CD4-positive, alpha-beta T cell treated with Interleukin-15 for 4 hours (primary cell): ENCODE results near the gene TRIM28.
"Not testable (repeated sequence)": the region's sequence is repeated elsewhere in the genome, so short reads cannot be mapped to it uniquely, and the experiment has no call there.

Experiments
- DNase-seq: peaks from one replicate; pipeline ENCODE4 v3.0.0-alpha.2; 2020; ENCODE audit warnings: low spot score

TRIM28 gene

DNA sequence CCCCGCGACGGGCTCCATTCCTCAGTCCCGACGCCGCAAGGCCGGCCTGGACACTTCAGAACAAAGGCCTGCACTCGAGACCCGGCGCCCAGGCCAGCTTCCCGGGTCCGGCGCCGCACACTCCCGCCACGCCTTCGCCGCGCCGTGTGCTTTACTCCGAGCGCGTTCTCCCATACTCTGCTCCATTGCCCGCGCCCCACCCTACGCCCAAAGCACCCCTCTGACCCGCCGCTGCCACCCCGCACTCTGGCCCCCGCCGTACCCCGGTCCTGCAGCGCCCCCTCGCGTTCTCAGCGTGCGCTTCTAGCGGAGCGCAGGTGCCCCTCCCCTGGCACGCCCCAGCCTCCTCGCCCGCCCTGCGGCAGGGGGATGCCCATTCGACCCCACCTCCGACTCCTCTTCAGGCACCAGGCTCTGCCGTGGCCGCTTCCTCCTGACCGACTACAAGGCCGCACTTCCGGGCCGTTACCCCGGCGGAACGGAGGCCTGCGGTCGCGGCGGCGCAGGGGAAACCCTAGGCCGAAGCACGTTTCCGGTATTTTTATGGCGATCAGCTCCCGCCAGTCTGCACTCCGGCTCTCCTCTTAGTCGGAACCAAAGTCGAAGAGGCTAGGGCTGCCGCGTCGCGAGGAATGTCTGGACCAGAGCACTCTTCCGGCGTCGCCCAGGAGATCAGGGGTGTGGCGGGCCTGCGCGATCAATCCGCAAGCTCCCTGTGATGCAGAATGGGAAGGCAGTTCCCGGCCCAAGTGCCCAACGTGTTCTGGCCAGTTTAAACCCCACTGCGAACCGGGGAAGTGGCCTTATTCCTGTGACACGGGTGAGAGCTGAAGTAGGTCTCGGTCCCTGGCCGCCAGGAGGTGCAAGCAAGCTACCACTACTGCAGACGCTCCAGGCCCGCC lies 24.3 kb upstream of the TRIM28 start, which contains the start of gene ZBTB45:
TSS of gene ZBTB45 (minus strand) at position 456 of the 902 bp plus-strand sequence. CDS start 2,137 bp downstream, outside the sequence.
- peak; percentile 93 for DNase-seq

GRCh38 chr19:58520257-58520599 lies 23.6 kb upstream of the TRIM28 start:
- no peak for DNase-seq

GRCh38 chr19:58521651-58522050 lies 22.2 kb upstream of the TRIM28 start:
- no peak for DNase-seq

- DNase-seq = no peak
Measured at GRCh38 chr19:58522709-58523108, 21.2 kb upstream of the TRIM28 start.

- no peak for DNase-seq
Measured at GRCh38 chr19:58529405-58529804, 14.5 kb upstream of the TRIM28 start.

GRCh38 chr19:58531034-58531840 lies 12.6 kb upstream of the TRIM28 start:
- no peak for DNase-seq

DNA sequence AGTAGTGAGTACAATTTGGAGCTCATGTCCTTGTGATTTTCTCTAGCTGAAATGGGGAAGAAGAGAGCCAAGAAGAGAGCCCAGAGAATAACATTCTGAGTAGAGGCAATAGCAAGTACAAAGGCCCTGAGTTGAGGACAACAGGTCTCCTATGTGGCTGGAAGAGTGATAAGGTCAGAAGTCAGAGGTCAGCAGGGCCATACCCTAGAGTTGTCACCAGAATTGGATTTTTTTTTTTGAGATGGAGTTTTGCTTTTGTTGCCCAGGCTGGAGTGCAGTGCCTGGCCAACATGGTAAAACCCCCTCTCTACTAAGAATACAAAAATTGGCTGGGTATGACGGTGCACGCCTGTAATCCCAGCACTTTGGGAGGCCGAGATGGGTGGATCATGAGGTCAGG lies 8.0 kb upstream of the TRIM28 start:
- DNase-seq = no peak

DNA sequence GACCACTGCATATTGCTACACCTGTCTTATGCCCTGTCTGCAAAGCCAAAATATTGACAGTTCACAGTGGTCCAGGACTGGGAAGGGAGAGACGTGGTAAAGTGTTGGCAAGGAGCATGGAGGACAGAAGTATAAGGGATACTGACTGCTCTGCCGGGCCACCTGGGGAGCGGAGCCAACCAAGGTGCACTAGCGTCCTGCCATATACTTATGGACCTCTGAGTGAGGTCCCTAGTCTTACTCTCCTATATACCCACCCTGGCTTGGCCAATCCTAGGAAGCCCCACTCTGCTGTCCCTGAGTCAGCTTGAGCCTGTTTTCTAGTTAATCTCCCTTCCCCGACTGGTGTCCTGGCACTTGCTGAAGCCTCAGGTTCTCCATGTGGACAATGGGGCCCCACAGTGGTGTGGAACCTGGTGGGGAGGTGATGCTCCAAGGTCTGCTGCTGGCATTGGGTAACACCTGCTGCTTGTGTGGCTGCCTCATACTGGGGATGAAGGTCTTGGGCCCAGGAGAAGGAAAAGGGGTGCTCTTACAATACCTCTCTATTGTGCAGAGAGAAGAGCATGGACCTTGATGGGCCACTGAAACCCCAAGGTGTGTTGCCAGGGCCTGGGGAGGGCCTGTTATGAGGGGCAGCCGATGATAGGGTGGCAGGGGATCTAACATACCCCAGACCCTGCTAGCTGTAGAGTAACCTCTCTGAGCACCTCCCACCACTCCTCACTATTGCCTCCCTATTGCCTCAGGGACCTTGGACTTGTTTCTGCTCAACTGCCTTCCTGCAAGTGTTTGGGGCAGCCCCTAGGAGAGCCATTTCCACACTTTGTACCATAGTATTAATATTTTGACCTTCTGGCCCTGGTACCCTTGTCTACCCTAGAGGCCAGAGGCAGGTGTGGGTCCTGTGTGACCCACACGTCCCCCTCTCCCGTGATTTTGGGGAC lies 6.7 kb upstream of the TRIM28 start:
- no peak for DNase-seq

GRCh38 chr19:58538257-58539168 lies 5.4 kb upstream of the TRIM28 start:
- DNase-seq = no peak

GRCh38 chr19:58539169-58539559 lies 4.7 kb upstream of the TRIM28 start:
- not testable (repeated sequence) for DNase-seq

GRCh38 chr19:58542641-58543372 lies 1.1 kb upstream of the TRIM28 start:
- DNase-seq = not testable (repeated sequence)

DNA sequence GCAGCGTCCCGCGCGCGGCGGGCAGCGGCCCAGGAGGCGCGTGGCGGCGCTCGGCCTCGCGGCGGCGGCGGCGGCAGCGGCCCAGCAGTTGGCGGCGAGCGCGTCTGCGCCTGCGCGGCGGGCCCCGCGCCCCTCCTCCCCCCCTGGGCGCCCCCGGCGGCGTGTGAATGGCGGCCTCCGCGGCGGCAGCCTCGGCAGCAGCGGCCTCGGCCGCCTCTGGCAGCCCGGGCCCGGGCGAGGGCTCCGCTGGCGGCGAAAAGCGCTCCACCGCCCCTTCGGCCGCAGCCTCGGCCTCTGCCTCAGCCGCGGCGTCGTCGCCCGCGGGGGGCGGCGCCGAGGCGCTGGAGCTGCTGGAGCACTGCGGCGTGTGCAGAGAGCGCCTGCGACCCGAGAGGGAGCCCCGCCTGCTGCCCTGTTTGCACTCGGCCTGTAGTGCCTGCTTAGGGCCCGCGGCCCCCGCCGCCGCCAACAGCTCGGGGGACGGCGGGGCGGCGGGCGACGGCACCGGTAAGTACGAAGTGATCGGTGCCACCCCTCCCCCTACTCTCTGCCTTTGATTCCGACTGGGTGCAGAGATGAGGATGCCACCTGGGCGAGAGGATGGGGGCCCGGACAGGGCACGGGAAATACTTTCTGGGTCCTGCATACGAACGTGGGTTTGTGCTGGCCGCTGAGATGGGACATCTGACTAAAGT lies 874 bp downstream of the TRIM28 start:
- peak; percentile 79 for DNase-seq

DNA sequence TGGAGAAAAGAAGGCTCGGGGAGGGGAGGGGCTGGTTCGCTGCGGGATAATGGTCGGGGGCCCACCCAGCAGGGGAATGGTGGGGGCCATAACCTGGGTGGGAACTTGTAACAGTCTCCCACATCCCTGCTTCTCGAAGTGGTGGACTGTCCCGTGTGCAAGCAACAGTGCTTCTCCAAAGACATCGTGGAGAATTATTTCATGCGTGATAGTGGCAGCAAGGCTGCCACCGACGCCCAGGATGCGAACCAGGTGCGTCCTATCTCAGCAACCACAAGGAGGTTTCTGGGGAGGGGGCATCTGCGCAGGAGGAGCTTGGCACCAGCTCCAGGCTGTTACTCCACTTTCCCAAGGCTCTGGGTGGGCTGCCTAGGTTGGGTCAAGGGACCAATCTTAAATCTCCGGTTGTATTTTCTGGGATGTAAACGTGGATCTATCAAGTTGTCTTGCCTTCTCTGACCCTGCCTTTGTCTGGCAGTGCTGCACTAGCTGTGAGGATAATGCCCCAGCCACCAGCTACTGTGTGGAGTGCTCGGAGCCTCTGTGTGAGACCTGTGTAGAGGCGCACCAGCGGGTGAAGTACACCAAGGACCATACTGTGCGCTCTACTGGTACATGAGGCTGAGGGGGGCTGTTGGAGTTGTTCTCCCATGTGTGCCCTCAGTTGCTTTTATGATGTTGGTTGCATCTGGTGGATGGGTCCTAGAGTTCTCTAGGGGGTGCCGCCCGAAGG lies 1.6 kb downstream of the TRIM28 start:
- no peak for DNase-seq

DNA sequence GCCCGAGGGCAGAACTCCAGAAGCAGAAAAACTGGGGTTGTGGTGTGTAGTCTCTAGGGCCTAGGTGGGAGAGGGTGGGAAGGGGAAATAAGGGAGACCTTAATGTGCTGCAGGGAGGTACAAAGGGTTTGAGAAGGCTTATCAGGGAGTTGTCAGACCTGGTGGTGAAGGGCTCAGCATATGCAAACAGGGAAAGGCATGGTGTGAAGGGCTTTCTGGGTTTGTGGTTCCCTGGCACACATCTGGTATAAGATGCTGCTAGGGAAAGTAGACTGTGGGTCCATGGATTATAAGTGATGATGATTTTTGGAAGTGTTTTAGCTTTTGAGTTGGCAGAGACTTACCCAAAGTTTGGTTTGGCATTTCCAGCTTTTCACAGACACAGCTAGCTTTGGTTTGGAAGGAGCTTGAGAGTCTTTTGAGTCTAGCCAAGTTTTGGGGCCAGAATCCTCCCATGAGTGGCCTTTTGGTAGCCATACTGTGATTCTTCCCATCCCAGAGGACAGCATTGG lies 2.2 kb downstream of the TRIM28 start:
- no peak for DNase-seq

DNA sequence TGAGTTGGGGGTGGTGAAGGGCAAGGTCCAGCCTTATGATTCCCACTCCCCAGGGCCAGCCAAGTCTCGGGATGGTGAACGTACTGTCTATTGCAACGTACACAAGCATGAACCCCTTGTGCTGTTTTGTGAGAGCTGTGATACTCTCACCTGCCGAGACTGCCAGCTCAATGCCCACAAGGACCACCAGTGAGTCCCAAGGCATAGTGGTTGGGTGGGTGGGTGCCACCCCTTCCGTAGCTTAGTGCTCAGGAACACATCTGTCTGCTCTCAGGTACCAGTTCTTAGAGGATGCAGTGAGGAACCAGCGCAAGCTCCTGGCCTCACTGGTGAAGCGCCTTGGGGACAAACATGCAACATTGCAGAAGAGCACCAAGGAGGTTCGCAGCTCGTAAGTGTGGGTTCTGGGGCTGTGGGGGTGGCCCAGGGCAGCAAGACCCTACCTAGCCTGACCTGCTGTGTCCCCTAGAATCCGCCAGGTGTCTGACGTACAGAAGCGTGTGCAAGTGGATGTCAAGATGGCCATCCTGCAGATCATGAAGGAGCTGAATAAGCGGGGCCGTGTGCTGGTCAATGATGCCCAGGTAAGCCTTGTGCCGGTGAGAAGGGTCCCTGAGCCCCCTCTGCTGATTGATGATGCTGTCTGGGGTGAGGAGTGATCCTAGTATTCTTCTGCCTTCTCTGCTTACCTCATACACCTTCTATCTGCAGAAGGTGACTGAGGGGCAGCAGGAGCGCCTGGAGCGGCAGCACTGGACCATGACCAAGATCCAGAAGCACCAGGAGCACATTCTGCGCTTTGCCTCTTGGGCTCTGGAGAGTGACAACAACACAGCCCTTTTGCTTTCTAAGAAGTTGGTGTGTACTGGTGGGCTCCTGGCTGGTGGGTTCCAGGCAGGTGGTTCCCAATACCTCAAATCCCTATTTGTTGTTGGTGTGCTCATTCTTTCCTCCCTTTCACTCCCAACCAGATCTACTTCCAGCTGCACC lies 3.8 kb downstream of the TRIM28 start:
- DNase-seq = no peak

DNA sequence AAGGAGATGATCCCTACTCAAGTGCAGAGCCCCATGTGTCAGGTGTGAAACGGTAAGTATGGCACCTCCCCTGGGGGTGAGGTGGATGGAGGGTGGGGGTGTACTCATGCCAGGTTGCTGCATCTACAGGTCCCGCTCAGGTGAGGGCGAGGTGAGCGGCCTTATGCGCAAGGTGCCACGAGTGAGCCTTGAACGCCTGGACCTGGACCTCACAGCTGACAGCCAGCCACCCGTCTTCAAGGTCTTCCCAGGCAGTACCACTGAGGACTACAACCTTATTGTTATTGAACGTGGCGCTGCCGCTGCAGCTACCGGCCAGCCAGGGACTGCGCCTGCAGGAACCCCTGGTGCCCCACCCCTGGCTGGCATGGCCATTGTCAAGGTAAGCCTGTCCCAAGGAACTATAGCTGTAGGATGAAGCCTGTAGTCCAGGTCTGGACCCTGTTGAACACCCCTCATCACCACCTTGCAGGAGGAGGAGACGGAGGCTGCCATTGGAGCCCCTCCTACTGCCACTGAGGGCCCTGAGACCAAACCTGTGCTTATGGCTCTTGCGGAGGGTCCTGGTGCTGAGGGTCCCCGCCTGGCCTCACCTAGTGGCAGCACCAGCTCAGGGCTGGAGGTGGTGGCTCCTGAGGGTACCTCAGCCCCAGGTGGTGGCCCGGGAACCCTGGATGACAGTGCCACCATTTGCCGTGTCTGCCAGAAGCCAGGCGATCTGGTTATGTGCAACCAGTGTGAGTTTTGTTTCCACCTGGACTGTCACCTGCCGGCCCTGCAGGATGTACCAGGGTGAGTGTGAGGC lies 5.2 kb downstream of the TRIM28 start:
- no peak for DNase-seq
